HG03196 (cell line): ENCODE results near the gene SCG5.

Source experiments
- ATAC-seq: cut with Tn5 transposase; IDR thresholded peaks from one replicate; pipeline ENCODE4 v1.9.1; 2021; ENCODE audit not compliant: unreplicated experiment

Gene SCG5

DNA sequence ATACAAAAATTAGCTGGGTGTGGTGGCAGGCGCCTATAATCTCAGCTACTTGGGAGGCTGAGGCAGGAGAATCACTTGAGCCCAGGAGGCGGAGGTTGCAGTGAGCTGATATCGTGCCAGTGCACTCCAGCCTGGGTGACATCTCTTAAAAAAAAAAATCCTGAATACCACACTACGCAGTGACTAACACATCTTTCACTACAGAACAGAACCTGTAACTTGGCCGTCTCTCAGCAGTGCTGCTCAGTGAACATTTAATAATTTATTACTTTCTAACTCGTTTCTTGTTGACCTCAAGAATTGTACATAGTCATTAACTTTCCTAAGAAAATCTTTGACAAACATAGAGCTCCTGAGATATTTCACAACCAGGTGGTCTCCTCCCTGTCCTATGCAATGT lies 80.1 kb downstream of the SCG5 start:
- no peak for ATAC-seq

DNA sequence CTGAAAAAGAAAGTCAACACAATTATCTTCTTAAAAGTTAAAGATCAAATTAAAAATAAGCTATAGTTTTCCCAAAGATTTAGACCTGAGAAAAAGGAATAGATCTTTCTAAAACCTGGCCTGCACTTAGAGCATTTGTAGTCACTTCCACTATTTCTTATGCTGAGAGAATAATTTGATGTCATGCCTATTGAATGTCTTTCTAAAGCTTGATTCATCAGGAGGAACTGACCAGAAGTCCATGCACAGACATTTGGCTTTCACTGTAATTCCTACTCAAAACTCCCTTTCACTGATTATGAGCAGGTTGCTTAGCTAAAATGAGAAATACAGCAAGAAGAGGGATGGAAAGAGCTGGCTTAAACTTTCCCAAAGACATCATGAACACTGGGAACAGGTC lies 80.6 kb downstream of the SCG5 start:
- no peak for ATAC-seq

DNA sequence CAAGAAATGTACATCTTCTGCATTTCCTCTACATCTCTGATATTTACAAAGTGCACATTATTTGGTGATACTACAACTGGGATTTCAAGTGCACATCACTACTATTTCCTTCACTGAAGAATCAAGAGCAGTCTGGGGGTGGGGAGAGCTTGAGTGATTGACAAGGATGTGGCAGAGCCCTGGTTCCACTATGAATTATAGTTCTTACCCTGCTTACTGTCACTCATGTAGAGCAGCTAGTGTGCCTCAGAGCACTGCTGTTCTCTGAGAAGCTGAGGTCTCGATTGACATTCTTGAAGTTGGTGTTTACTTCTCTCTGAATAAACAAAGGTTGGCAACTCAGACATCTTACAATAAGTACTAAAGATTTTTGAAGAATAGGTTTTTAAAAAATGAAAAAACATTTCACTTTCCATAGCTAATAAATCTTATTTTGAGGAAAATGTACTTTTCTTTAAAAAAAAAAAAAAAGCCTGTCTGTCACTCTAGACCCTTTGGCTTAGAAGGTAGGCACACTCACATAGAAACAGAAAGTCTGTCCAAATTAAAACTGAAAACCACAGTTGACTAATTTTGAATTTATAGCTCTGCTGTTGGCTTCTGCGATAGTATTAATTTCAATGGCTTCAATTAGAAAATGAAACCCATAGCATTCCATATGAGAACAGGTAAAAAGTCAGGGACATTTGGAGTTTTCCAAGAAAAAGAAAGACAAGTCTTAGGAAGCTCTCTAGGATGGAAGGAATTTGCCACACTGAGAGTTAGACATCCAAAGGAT lies 81.8 kb downstream of the SCG5 start:
- ATAC-seq: peak; percentile 92

DNA sequence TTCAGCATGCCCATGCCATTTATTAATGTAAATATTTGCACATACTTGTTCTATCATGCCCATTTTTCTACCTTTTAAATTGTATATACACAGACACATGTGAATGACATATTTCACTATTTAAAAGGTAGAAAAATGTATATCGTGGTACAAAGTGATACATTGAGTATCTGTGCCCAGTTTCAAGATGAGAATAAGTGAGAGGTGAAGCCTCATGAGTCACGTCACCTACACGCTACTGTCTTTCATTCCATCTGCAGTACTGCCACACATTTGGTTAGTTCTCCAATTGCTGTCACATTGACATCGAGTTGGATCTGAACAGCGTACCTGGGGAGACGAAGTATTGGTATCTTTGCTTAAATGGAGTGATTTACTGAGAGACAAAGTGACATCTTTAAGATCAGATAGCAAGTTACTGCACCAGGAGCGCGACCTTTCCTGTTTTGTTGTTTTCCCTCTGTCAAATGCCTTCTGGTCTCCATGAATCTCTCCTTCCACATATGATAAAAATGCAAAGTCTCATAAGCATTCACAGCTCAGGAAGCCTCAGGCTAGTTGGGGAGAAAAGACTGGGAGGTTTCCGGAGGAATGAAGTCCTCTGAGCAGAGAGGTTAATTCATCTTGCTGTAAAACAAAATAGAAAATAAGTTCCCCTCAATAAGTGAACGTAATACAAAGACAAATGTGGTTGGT lies 88.3 kb downstream of the SCG5 start:
- ATAC-seq: no peak

DNA sequence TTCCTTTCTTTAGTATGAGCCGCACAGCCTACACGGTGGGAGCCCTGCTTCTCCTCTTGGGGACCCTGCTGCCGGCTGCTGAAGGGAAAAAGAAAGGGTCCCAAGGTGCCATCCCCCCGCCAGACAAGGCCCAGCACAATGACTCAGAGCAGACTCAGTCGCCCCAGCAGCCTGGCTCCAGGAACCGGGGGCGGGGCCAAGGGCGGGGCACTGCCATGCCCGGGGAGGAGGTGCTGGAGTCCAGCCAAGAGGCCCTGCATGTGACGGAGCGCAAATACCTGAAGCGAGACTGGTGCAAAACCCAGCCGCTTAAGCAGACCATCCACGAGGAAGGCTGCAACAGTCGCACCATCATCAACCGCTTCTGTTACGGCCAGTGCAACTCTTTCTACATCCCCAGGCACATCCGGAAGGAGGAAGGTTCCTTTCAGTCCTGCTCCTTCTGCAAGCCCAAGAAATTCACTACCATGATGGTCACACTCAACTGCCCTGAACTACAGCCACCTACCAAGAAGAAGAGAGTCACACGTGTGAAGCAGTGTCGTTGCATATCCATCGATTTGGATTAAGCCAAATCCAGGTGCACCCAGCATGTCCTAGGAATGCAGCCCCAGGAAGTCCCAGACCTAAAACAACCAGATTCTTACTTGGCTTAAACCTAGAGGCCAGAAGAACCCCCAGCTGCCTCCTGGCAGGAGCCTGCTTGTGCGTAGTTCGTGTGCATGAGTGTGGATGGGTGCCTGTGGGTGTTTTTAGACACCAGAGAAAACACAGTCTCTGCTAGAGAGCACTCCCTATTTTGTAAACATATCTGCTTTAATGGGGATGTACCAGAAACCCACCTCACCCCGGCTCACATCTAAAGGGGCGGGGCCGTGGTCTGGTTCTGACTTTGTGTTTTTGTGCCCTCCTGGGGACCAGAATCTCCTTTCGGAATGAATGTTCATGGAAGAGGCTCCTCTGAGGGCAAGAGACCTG lies 89.5 kb downstream of the SCG5 start:
- no peak for ATAC-seq

DNA sequence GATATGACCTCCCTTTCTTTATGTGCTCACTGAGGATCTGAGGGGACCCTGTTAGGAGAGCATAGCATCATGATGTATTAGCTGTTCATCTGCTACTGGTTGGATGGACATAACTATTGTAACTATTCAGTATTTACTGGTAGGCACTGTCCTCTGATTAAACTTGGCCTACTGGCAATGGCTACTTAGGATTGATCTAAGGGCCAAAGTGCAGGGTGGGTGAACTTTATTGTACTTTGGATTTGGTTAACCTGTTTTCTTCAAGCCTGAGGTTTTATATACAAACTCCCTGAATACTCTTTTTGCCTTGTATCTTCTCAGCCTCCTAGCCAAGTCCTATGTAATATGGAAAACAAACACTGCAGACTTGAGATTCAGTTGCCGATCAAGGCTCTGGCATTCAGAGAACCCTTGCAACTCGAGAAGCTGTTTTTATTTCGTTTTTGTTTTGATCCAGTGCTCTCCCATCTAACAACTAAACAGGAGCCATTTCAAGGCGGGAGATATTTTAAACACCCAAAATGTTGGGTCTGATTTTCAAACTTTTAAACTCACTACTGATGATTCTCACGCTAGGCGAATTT lies 91.2 kb downstream of the SCG5 start:
- ATAC-seq: no peak

DNA sequence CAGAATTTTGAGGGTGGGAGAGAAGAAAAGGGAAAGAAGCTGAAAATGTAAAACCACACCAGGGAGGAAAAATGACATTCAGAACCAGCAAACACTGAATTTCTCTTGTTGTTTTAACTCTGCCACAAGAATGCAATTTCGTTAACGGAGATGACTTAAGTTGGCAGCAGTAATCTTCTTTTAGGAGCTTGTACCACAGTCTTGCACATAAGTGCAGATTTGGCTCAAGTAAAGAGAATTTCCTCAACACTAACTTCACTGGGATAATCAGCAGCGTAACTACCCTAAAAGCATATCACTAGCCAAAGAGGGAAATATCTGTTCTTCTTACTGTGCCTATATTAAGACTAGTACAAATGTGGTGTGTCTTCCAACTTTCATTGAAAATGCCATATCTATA lies 91.8 kb downstream of the SCG5 start:
- no peak for ATAC-seq

DNA sequence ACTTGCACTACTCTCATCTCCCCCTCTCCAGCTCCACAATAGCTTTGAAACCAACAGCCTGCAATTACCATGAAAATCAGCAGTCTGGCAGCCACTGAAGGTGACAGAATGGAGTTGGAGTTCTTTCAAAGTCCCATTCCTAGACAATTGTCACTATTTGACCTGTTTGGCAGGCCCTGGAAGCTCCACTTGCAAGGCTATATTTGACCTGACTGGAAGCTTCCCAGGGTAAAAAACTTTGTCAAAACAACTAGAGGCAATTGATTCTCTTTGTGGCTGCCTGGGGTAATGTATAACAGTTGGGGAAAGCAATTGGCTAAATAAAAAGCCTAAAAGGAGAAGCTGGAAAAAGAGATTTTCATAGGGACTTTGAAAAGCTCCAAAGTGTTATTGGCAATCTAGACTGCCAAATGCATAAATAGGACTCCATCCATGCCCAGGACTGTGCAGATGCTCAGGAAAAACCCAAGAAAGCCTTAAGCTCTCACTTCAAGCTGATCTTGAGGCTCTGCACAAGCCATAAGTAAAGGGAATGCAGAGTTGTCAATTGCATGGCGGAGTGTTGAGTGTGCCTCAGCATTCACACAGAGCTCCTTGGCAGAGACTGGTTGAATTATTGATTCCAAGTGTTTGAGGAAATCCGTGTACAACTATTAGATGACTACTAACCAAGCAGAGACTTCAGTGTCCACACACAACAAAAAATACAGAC lies 94.6 kb downstream of the SCG5 start:
- no peak for ATAC-seq

DNA sequence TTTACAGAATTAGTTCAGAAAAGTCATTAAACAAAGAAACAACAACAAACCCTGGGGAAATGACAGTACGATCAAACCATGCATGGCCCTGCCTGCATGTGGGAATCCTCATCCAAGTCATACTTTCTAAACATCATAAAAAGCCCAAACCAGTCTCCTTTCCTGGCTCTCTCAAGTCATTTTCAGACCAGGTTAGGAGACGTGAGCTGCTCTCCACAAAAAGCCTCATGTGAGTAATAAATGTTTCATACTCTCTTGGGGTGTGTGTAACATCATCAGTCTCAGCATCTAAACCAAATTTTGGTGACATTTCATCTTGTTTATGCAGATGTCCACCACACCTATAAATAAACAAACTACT lies 95.2 kb downstream of the SCG5 start:
- no peak for ATAC-seq

DNA sequence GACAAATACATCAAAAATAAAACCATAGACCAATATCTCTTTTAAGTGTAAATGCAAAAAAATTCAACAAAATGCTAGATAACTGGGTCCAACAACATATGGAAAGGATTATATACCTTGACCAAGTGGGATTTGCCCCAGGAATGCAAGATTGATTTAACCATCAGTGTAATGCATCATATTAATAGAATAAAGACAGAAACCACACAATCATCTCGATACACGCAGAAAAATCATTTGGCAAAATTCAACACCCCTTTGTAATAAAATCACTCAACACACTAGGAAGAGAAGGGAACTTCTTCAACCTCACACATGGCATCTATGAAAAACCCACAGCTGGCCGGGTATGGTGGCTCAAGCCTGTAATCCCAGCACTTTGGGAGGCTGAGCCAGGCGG lies 95.8 kb downstream of the SCG5 start:
- ATAC-seq: no peak

DNA sequence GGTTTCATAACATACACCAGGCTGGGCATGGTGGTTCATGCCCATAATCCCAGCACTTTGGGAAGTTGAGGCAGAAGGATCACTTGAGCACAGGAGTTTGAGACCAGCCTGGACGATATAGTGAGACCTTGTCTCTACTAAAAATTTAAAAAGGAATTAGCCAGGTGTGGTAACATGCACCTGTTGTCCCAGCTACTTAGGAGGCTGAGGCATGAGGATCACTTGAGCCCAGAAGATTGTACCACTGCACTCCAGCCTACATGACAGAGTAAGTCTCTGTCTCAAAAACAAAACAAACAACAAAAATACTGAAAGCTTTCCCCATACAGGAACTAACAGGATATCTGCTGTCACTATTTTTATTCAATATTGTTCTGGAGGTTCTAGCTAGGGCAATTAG lies 97.2 kb downstream of the SCG5 start:
- ATAC-seq: no peak

DNA sequence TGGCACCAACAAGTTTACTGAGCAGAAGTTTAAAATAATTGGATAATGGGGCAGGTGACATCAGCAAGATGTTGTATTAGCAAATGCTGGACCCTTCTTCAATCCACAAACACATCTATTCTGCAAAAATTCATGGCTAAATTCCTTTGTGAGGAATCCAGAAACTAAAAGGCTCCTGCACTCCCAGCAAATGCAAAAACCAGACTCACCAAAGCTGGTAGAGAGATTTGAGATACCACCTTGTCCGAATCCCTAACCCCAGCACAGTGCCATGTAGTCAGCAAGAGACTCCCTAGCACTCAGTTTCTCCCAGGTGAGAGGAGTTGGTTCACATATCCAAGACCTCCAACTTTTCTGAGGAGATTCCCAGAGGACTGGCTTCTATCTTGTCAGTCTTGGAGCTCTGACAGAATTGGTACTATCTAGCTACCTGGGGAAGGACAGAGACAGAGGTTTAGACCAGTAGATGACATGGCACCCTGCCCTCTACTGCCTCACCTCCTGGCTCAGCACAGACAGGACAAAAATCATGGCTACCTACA lies 98.1 kb downstream of the SCG5 start:
- no peak for ATAC-seq

DNA sequence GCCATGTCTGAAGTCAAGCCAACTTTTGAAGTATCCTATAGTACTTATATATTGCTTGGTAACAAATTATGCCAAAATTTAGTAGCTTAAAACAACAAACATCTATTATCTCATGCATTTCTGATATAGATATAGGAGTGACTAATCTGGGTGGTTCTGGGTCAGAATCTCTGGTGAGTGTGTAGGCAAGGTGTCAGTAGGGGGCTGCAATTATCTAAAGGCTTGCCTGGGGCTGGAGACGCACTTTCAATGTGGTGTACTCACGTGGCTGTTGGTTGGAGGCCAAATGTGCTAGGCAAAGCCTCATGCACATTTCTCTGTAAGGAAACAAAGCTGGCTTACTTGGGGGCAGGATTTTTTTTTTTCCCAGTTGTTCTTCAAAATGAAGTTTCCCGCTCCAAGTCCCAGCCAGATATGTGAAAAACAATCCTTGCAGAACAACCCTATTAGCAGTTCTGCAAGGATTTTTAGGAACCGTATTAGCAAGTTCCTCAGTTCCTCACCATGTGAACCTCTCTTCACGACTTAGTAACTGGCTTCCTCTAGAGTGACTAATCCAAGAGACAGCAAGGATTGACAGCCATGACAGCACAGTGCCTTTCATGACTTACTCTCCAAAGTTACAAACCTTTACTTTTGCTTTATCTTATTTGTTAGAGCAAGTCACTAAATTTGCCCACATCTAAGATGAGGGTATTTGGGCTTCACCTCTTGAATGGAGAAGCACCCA lies 102.1 kb downstream of the SCG5 start:
- ATAC-seq: no peak

DNA sequence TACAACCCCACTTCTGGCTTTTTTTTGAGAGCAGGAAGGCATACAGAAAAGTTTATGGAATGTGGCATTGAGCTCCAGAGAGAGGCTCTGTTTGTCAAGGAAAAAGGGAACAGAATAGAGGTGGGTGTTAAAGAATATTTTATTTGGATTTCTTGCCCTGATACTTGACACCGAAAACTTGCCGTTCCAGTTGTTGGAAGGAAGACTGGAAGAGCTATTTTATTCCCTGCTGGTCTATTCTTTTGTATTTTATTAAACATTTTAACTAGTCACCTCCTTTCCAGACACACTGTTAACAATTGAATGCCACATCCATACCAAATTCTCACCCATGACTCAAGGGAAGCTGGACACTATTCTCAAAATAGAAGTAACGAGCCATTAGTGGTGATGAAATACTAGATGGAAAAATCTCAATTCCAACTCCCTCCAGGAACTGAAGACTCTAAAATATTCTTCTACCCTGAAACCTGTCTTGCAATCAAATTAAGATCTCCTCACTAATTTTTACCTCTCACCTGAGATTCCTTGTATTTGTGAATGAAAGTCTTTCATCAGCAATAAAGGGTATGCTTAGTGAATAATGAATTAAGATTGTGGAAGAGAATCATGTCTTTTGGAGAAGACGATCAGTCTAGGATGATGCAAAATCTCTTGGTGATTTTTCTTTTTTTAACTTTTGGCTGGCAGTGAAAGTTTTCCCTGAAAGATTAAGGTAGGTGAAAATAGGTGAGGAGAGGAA lies 104.8 kb downstream of the SCG5 start:
- no peak for ATAC-seq
